ENCODE results near the gene C9orf78. TPM values are rescaled to one million over a fixed set of nuclear protein-coding genes. Genes with fewer than 3 reads are reported as not detected.

C9orf78 gene
- total RNA-seq, 1 donor from 2014 or later: 38.0 TPM

- no peak overlapping the region for H3K4me2 ChIP-seq (ENCODE audit: low read length)
- Mint-ChIP-seq H3K4me1 (ENCODE audit: low read depth, unreplicated experiment) (peaks cover 22% of the 10 kb centered on the region), H3K27me3 (ENCODE audit: low read depth, unreplicated experiment) (no peaks in the 10 kb centered on the region), H3K36me3 (ENCODE audit: low read depth, unreplicated experiment) (peaks cover 33% of the 10 kb centered on the region), H3K27ac (ENCODE audit: unreplicated experiment) (no peak overlapping the region), H3K4me3 (ENCODE audit: unreplicated experiment) (no peak overlapping the region), H3K9me3 (ENCODE audit: unreplicated experiment) (no peaks in the 10 kb centered on the region)
- H2AFZ ChIP-seq (ENCODE audit: low read depth, low read length): no peak overlapping the region
- no peak overlapping the region for H3K4me3 ChIP-seq (ENCODE audit: insufficient read depth, low read depth, low read length)
- H3K9me3 ChIP-seq (ENCODE audit: insufficient read depth, low read depth, low read length): no peaks in the 10 kb centered on the region
- H3K4me1 ChIP-seq (ENCODE audit: insufficient read depth, low read length): no peaks in the 10 kb centered on the region
- TF ChIP-seq EZH2 (IDR thresholded peaks at IDR 0.05; ENCODE audit: insufficient read depth, low read length) (no peak), CTCF (IDR thresholded peaks at IDR 0.05; ENCODE audit: insufficient read depth, low read depth, low read length) (no peak)
- no peak overlapping the region for H3K27ac ChIP-seq (ENCODE audit: low read depth, low read length)
- H3K79me2 ChIP-seq (ENCODE audit: insufficient read depth, low read length): peaks cover 6% of the 10 kb centered on the region
- FAIRE-seq: no peak
- DNase-seq (ENCODE audit: low read depth): no peak
- no peak overlapping the region for H3K9ac ChIP-seq (ENCODE audit: low read length)
- peaks cover 27% of the 10 kb centered on the region for H4K20me1 ChIP-seq (ENCODE audit: insufficient read depth, low read length)
- peaks cover 15% of the 10 kb centered on the region for H3K36me3 ChIP-seq (ENCODE audit: insufficient read depth, low read length)
- H3K27me3 ChIP-seq (ENCODE audit: insufficient read depth, low read length): no peaks in the 10 kb centered on the region
Measured at GRCh38 chr9:129812385-129812784, 22.7 kb downstream of the C9orf78 start.

GRCh38 chr9:129811967-129812363 lies 23.1 kb downstream of the C9orf78 start:
- peaks cover 34% of the 10 kb centered on the region for H3K36me3 Mint-ChIP-seq (ENCODE audit: low read depth, unreplicated experiment)
- FAIRE-seq (no peak), DNase-seq (ENCODE audit: low read depth) (no peak)
- no peak overlapping the region for H3K4me3 Mint-ChIP-seq (ENCODE audit: unreplicated experiment)
- no peaks in the 10 kb centered on the region for H3K9me3 Mint-ChIP-seq (ENCODE audit: unreplicated experiment)
- no peaks in the 10 kb centered on the region for H3K4me1 ChIP-seq (ENCODE audit: insufficient read depth, low read length)
- peaks cover 31% of the 10 kb centered on the region for H4K20me1 ChIP-seq (ENCODE audit: insufficient read depth, low read length)
- TF ChIP-seq EZH2 (IDR thresholded peaks at IDR 0.05; ENCODE audit: insufficient read depth, low read length): no peak
- TF ChIP-seq CTCF (IDR thresholded peaks at IDR 0.05; ENCODE audit: insufficient read depth, low read depth, low read length): no peak
- H3K27ac ChIP-seq (ENCODE audit: low read depth, low read length): no peak overlapping the region
- H3K9me3 ChIP-seq (ENCODE audit: insufficient read depth, low read depth, low read length): no peaks in the 10 kb centered on the region
- H3K4me1 Mint-ChIP-seq (ENCODE audit: low read depth, unreplicated experiment): peaks cover 22% of the 10 kb centered on the region
- no peak overlapping the region for H3K9ac ChIP-seq (ENCODE audit: low read length)
- H3K36me3 ChIP-seq (ENCODE audit: insufficient read depth, low read length): peaks cover 16% of the 10 kb centered on the region
- peaks cover 10% of the 10 kb centered on the region for H3K79me2 ChIP-seq (ENCODE audit: insufficient read depth, low read length)
- H3K4me2 ChIP-seq (ENCODE audit: low read length): no peak overlapping the region
- no peak overlapping the region for H3K4me3 ChIP-seq (ENCODE audit: insufficient read depth, low read depth, low read length)
- no peak overlapping the region for H2AFZ ChIP-seq (ENCODE audit: low read depth, low read length)
- H3K27ac Mint-ChIP-seq (ENCODE audit: unreplicated experiment): no peak overlapping the region
- H3K27me3 ChIP-seq (ENCODE audit: insufficient read depth, low read length): no peaks in the 10 kb centered on the region
- H3K27me3 Mint-ChIP-seq (ENCODE audit: low read depth, unreplicated experiment): no peaks in the 10 kb centered on the region

- Mint-ChIP-seq H3K4me3 (ENCODE audit: unreplicated experiment) (no peak overlapping the region), H3K36me3 (ENCODE audit: low read depth, unreplicated experiment) (peaks cover 30% of the 10 kb centered on the region), H3K27me3 (ENCODE audit: low read depth, unreplicated experiment) (no peaks in the 10 kb centered on the region), H3K4me1 (ENCODE audit: low read depth, unreplicated experiment) (peaks cover 24% of the 10 kb centered on the region), H3K9me3 (ENCODE audit: unreplicated experiment) (no peaks in the 10 kb centered on the region), H3K27ac (ENCODE audit: unreplicated experiment) (peak overlapping the region; percentile 6)
- Histone ChIP-seq H3K4me3 (ENCODE audit: insufficient read depth, low read depth, low read length) (no peak overlapping the region), H3K9ac (ENCODE audit: low read length) (no peak overlapping the region), H4K20me1 (ENCODE audit: insufficient read depth, low read length) (peaks cover 35% of the 10 kb centered on the region), H3K4me1 (ENCODE audit: insufficient read depth, low read length) (no peaks in the 10 kb centered on the region), H3K27me3 (ENCODE audit: insufficient read depth, low read length) (no peaks in the 10 kb centered on the region), H3K4me2 (ENCODE audit: low read length) (no peak overlapping the region), H3K36me3 (ENCODE audit: insufficient read depth, low read length) (peaks cover 12% of the 10 kb centered on the region), H3K27ac (ENCODE audit: low read depth, low read length) (no peak overlapping the region), H2AFZ (ENCODE audit: low read depth, low read length) (no peak overlapping the region), H3K79me2 (ENCODE audit: insufficient read depth, low read length) (peaks cover 13% of the 10 kb centered on the region), H3K9me3 (ENCODE audit: insufficient read depth, low read depth, low read length) (no peaks in the 10 kb centered on the region)
- TF ChIP-seq CTCF (IDR thresholded peaks at IDR 0.05; ENCODE audit: insufficient read depth, low read depth, low read length) (no peak), EZH2 (IDR thresholded peaks at IDR 0.05; ENCODE audit: insufficient read depth, low read length) (no peak)
- FAIRE-seq (no peak), DNase-seq (ENCODE audit: low read depth) (no peak)
Measured at GRCh38 chr9:129810788-129811187, 24.3 kb downstream of the C9orf78 start.
